Stimulated activated CD8-positive, alpha-beta memory T cell treated with anti-CD3 and anti-CD28 coated beads, Interleukin-2, amount 100 ng/mL, for 1 hour (primary cell): ENCODE data around the gene RPL27A.

Experiments
- DNase-seq, 2 donors: peaks; one replicate each; pipeline ENCODE4 v3.0.0-alpha.2; 2020; ENCODE audit warnings: low read depth in 2 of 2

RPL27A gene

DNA sequence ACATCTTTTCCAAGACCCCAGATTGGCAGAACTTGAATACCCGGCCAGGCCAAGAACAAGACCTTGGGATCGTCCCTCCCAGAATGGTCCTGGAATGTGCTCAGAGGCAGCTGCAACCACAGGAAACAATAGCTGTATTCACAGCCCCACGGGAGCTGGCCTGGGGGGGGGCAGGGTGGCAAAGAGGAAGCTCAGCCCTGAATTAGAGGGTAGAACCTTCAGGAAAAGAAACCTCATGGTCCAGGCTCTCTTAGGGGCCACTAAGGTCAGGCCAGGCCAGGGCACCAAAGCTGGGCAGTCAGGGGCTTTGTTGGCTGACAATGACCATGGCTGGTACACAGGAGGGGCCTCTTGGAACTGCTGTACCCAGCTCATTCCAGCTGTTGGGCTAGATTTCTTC, 17.3 kb downstream of the RPL27A start:
- DNase-seq = no peak

DNA sequence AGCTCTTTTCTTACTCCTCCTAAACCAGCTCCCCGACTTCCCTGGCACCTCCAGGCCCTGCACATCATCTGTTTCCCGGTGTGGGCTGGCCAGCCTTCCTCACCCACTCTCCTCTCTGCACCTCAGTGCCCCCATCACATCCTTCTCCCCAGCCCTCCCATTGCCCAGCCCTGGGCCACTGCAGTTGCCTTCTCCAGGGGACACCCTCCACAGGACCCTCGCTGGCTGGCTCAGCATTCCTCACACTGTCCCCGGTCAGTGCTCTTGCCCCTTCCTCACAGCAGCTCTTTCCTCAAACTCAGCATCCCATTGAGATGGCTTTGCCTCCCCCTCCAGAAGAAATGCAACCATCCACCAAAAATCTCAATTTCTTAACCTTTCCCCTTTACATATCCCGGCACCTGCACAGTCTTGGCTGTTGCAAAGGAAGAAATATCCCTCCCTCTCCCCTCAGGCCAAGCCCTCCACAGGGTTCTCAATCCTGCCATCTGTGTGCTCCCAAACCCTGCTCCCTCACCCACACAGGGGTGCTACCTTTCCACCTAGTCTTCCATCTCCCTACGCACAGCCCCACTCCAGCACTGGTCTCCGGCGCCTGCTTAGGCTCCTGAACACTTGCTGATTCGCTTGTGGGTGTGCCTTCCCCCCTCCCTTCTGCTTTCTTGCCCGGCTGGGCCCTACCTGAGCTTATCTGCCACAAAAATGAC, 19.5 kb downstream of the RPL27A start:
- DNase-seq = no peak

DNA sequence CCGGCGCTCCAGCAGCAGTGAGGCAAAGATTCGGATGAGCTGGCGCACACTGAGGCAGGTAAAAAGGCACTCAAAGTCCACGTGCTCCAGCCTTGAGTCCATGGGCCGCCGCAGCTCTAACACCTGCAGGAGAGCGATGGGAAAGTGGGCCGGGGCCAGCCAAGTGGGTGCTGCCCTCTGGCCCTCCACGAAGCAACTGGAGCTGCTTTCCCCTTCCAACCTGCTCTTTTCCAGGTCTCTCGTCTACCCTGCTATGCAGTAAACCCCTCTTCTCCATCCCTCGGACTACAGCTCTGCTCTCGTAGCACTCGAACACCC, 20.0 kb downstream of the RPL27A start:
- DNase-seq = no peak

DNA sequence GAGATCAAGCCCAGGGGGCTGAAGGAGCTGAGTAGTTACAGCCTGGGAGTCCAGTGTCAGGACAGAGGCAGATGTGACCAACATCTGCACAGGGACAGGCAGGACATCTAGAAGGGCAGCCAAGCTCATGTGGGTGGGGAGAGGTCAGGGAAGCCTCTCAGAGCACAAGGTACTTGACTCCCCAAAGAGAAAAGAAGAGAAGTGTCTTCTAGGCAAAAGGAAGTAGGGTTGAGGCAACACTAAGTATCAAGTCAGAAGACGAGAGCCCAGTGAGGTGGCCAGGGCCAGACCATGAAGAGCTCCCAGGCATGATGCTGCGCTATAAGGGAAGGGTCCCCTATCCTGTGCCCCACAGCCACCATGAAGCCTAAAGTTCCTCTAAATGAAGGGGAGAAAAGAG, 21.5 kb downstream of the RPL27A start:
- no peak for DNase-seq

DNA sequence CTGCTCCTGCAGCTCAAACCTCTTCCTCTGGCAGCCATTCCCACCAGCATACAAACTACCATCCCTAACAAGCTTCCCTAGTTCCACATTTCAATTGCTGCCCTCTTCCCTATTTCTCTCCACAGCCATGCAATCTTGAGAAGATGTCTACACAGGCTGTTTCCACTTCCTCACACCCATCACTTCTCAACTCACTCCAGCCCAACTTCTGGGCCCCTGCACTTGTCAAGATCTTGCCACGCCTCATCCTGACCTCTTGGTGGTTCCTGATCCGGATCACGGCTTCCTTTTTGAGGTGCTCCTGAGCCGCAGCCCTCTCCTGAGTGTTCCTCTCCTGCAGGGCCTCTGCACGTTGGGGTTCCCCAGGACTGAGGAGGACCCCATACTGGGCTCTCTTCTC, 22.6 kb downstream of the RPL27A start:
- DNase-seq = no peak

DNA sequence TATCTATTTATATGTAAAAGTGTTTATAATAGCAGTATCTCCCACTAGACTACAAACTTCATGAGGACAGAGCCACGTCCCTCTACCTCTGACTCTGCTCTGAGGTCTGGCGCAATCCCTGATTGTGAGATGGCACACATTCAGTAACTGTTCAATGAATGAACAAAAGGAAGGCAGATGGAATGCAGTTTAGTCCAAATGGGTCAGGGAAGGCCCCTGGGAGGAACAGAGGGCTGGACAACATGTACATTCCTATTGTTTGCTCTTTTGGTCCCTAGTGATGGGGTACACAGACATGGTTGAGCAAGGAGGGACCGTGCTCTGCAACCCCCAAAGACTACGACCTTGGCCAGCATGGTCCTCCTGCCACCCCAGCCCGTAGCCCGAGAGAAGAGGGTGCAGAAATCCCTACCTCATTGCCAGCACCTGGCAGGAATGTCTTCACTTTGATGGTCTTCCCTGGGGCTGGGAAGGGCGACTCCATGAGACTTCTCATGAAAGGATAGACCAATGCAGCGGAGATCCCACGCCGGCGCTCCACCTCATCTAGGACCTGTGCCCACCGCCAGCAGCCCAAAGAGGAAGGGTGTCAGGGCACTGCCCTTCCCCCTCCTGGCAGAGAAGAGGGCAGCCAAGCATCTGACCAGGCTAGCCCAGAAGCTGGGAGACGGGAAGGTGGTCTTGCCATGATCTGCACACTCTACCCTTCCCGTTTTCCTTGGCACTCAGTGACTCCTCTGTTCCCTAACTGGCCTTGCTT, 24.3 kb downstream of the RPL27A start:
- no peak for DNase-seq

DNA sequence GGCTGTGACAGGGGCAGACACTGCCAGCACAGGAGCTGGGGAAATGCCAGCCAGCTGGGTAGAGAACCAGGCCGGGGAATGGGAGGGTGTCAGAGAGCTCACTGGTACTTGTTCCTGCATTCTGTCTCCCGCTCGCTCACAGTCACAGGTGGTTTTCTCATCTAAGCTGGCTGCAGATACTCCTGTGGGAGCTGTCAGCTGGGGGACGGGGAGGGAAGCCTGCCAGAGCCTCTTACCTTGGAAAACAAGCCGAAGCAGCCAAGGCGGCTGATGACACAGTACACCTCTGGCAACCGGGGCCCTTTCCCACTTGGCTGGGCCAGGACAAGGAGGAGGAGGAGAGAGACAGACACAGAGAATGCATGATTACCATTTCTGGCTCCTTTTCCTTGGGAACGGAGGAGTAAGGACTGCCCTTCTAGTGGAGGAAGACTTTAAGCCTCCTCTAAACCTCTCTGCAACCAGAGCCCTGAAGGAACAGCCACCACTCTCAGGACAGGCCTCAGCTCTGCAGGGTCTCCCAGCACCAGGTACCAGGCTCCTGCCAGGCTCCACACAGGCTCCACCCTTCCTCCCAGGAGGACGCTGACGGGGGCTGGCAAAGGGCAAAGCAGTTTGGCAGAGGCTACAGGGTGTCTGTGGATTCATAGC, 25.1 kb downstream of the RPL27A start:
- no peak for DNase-seq

DNA sequence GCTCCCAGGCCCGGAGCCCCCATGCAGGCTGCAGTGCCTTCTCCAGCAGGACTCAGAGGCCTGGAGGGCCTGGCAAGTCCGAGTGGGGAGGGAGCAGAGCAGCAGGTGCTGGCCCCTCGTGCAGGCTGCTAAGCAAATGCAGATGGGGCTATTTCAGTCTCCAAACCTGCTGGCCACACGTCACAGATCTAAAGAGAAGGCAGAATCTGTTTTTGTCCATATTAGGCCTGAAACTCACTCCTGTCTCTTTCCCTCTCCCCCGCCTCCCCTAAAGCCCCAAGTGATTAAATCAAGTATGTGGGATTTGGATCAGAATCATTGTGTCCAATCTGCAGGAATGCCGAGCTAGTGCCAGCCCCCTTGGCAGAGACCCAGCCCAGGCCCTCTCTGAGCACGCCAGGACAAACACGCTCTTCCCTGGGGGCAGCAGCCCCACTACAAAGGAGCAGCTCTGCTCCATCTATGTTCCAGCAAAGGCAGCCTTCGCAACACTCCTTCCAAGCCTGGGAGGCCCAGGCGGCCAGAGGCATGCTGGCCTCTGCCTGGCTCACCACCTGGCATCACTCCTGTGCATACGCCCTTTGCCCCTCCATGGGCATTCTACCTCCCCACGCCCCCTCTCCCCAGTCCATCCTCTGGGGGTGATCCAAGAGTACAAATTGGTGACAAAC, 26.5 kb downstream of the RPL27A start:
- no peak for DNase-seq

DNA sequence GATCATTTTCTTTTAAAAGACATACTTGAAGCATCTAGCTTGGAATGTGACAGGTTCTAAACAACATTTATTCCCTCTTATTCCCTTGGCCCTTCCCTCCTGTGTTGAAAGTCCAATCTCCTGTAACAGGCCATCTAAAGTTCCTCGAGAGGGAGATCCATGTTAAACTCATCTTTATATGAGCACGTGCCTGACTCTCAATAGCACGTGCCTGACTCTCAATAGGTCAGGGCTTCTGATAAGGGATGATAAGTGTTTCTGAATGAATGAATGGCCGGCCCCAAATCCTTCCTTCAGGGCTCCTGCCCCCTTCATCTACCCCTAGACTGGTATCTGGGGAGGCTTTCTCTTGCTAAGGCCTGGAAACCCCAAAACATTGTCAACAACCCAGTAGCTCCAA, 27.2 kb downstream of the RPL27A start:
- DNase-seq = no peak

DNA sequence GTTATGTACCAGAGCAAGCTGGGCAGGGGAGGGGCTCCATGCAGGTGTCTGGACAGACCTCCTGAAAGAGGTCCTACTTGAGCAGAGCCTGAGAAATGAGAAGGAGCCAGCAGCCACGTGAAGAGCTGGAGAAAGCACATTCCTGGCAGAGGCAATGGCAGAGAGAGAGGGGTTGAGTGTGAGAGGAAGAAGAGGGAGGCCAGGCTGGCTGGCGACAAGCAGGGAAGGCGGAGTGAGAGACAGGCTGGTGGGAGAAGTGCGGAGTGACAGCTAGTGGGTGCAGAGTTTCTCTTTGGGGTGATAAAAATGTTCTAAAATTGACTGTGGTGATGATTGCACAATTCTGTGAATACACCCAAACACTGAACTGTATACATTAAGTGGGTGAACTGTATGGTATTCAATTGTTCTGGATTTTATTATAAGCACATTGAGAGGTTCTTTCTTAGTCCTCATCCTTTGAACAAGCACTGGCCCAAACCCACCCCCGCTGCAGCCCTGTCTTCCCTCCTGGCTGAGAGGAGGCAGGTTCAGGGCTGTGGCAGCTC, 29.4 kb downstream of the RPL27A start:
- no peak for DNase-seq

DNA sequence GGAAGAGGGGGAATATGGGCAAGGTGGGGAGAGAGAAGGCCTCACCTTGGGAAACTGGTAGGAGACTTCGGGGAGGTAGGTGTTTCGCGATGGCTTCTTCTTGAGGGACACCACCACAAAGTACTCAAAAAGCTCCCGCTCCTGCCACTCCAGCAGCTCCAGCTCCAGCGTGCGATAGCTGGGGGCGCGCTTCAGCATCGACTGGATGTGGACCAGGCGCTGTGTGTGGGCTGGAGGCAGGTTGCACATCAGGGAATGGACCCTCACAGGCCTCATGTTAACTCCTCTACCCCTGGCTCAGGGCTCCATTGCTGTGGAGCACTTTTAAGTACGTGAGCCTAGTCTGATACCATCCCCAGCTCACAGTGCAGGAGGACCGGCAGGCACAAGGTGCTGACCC, 29.9 kb downstream of the RPL27A start:
- DNase-seq = no peak

DNA sequence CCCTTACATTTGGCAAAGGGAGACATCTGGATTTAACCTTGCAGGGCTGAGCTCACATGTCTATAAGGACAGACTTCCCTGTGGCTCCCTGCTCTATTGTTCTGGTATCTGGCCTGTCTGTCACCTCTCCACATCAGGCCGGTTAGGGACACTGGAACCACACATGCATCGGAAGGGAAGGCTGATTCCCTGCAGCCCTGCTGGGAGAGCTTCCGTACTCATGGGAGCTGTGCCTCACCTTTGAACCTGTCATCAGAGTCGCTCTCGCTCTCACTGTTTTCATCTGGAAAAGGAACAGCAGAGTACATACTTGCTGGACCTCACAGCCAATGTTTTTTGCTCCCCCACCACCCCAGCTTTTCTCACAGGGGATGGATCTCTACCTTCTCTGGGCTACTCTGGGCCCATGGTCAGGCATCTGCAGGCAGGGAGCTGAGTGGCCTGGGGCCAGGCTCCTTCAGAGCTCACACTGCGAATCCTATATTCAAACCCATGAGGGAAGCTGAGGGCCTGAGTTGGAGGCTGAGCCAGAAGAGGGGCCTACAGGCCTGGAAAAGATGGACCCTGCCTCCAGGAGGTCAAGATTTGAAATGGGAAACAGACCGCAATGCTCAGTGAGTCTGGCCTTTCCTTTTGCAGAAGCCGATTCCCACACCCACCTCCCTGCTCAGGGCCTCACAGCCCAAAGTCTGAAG, 31.3 kb downstream of the RPL27A start:
- no peak for DNase-seq

DNA sequence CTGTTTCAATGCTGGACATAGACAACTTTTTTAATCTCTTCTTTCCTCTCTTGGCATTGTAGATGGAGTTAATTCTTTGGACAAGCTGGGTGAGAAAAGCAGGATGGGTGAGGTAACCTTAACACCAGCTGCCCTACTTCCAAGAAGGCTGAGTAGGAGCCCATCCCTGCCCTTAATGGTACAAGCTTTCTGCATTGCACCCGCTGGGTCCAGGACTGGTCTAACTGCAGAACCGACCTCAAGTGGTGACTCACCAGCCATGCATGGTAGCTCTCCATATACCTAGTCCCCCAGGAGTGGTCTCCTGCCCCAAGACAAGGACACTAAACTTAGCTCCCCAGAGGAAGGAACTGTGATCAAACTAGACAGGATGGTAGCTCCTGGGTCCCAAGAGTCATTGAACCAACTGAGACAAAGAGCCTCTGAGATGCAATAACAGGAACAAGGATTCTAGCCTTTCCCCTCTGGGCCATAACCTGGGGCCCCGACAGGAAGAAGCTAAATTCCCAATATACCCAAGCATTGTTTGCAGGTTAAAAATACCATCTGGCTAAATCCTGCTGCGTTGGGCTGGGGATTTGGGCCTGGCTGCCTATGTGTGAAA, 32.1 kb downstream of the RPL27A start:
- no peak for DNase-seq

DNA sequence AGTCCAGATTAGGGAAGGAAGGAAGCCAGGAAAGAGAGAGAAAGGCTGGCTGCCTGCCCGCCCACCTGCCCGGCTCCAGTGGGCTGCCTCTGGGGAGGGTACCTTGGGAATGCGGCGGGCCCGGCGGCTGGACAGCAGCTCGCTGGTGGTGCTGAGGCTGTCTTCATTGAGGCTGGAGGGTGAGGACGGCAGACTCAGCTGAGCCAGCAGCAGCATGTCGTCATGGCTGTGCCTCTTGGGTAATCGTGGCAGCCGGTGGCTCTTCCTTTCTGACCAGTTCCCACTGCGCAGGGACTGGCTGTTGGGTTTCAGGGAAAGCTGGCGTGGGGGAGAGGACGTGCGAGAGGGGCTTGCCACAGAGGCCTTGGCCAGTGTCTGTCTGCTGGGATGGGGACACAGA, 32.9 kb downstream of the RPL27A start:
- no peak for DNase-seq

DNA sequence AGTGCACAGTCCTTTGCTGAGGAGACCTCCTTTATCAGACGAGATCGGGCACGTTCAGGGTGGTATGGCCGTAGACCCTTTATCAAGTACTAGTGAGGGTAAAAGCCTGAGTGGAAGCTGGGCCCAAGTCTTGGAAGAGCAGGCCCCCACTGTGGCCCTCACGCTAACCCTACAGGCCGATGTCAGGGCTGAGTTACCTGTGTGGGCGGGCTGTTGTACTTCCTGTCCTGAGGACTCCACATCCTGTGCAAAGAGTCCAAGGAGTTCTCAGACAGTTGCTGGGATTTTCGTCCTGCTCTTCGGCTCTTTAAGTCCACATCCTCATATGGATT, 34.9 kb downstream of the RPL27A start:
- DNase-seq = no peak

DNA sequence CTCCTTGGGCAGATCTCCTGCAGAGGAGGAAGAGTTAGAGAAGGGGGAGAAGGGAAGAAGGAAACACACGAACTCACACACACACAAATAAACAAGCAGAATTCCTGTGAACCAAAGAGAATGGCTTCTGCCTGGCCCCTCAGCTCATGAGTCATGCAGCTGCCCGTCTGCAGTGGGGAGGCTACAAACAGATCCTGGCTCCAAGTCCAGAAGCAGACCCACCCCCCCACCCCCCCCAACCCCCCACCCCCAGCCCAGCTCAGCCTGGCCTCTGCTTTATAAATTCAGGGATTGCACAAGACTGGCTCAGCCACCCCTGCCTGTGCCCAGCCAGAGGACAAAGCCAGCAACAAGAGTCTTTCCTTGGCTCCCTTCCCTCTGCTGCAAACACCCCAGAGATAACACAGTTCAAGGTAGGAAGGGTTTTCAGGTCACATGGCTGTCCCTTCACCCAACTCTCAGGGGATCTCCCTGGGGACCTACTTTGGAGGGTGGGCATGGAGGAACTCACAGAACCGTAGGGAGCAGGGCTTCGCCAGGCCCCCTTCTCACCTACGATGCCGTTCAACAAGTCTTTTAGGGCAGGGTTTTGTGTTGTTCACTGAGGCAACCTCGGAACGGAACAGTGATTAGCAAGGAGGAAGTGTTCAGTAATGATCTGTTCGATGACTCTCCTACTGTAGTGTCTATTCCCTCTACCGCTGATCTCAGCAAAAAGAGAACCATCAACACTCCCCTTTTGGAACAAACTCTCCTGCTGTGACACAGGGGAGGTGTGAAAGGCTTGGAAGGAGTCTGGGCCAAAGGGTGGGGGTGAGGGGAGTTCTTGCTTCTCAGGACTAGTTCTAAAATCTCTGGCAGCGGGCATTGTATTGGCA, 35.5 kb downstream of the RPL27A start:
- DNase-seq = no peak

DNA sequence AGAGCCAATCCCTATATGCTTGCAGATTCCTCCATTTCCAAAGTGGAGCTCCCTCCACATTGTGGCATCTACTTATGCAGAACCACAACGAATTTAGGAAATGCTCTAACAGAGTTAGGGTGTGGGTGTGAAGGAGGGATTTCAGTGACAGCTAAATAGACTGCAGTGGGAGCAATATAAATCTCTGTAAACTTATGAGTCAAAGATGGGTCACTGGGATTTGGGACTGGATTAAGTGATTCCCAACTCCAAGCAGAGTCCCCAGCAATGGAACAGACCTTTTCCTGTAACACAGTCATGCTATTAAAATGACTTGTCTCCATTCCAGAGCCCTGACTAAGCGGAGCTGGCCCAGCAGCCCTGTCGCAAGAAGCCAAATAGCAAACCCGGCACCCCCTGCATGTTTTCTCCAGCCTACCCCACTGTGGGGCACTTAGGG, 36.6 kb downstream of the RPL27A start:
- no peak for DNase-seq

DNA sequence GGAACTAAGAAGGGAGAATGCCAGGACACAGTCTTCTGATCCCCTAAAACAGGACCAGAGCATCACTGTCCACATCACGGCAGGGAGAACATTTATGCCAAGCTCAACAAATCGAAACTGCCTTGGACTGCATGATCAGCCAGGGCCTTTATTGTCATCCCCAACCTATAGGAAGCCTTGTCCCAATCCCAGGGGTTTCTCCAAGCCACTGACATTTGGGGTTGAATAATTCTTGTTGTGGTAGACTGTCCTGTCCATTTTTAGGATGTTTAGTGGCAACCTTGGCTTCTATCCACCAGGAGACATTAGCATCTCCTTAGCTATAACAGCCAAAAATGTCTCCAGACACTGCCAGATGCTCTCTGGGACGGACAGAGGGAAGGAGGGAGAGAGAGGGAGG, 37.1 kb downstream of the RPL27A start:
- DNase-seq = no peak

DNA sequence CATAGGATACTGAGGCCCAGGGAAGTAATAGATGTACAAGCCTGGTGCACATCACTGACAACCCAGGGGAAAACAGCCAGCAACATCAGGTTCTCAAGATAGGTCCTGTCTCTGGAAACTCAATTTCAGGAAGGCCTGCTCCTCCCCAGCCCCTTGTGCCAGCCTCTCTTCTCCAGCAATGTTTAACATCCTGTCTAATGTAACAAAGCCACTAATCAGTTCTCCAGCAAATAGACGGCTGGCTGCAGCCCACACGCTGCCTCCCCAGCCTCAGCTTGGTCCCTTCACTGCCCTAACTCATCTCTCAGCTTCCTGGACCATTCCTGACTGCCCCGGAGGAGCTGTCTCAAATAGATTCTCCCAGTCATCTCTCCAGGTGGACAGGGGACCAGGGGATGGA, 37.8 kb downstream of the RPL27A start:
- DNase-seq = no peak

DNA sequence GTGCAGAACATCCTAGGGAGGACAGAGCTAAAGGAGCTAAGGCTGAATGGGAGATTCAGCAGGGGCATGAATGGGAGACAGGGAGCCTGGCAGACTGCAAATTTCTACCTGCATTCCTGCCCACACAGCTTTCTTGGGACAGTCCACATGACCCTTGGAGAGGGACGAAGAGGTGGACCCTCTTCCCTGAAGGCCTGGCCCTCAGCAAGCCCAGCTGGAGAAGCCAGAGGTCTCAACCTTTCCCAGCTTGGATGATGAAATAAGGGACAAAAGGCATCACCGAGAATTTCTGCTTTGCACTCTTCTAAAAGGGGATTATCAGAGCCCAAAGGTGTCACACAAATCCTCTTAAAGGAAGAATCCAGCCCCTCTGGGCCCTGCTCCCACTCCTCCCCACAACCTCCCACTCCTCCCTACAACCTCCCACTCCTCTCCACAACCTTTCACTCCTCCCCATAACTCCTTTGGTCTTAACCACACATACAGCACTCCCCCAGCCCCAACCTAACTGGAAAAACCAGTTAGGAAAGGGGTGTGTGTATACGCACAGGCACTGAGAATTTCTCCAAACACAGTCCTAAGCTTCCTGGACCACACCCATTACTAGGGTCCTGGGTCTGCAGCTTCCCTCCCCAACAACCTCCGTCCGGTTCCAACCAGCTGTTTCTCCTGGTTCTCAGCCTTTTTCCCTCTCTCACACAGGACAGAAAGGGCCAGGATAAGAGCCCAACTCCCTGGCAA, 38.4 kb downstream of the RPL27A start:
- no peak for DNase-seq
